ENCODE data around the gene TTBK2. TPM values are rescaled to one million over a fixed set of nuclear protein-coding genes. Genes with fewer than 3 reads are reported as not detected.

TTBK2 gene
- total and polyA plus RNA-seq, 10 of the 15 experiments (the other 5 are each of a cell fraction or from before 2014, with no cell fraction given) = 0.66 to 9.1 (median 3.7) TPM

DNA sequence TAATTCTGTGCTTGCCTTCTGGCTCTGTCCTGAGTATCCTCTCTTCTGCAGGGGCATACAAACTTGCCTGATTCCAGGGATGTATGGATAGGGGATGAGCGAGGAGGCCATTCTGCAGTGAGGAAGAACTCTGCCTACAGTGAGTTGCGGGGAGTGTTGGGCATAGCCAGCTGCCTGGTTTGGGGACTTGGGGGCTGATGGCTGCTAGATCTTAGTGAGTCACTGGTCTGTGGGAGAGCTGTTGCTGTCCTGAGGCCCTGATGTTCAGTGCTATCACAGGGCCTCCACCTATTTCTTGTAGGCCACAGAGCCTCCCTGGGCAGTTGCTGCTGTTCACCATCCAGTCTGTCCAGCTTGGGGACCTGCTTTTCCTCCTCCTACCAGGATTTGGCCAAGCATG is 204.0 kb downstream of the TTBK2 start:
- Histone ChIP-seq H3K4me1 (ENCODE audit: control insufficient read depth, insufficient read depth, low read length) (no peaks in the 10 kb centered on the region), H3K27me3 (replicated peaks in 1 of 2; ENCODE audit: control insufficient read depth in 2 of 2, insufficient read depth in 2 of 2, low read length in 1 of 2) (no peaks in the 10 kb centered on the region), H3K27ac (ENCODE audit: control insufficient read depth, insufficient read depth) (no peak overlapping the region), H3K9ac (ENCODE audit: control insufficient read depth, insufficient read depth, low read length) (no peak overlapping the region), H3K4me2 (ENCODE audit: control insufficient read depth, insufficient read depth) (no peak overlapping the region), H3K9me3 (replicated peaks; ENCODE audit: control insufficient read depth, insufficient read depth, low read length) (no peaks in the 10 kb centered on the region), H3K4me3 (no peak overlapping the region), H3K79me2 (ENCODE audit: control insufficient read depth, insufficient read depth, low read length) (no peaks in the 10 kb centered on the region), H3K36me3 (ENCODE audit: control insufficient read depth in 2 of 2, insufficient read depth in 2 of 2, low read length in 1 of 2) (peaks cover 0 to 10% of the 10 kb centered on the region in 2 experiments; a peak in 3 of 4 replicates), H2AFZ (ENCODE audit: control insufficient read depth, low read depth, low read length) (no peak overlapping the region), H4K20me1 (ENCODE audit: control insufficient read depth, insufficient read depth) (no peaks in the 10 kb centered on the region)
- no peak for ATAC-seq
- BruUV-seq (replicated peaks) = no TSS peak
- no peak for FAIRE-seq
- ChIA-PET SMC1A (ENCODE audit: uncharacterized antibody, unreplicated experiment) (interaction anchor here (0.9 kb wide), 1 partner anchor 210 kb away, joined by 3 read pairs; no protein-coding TSS in a partner anchor), POLR2A (interaction anchor here (1.0 kb wide), 1 partner anchor 21 kb away, joined by 3 read pairs; no protein-coding TSS in a partner anchor), CTCF (interaction anchor here (0.9 to 1.4 kb wide), 5 partner anchors 10 to 209 kb away, joined by 3 to 7 read pairs (median 4); no protein-coding TSS in a partner anchor), RAD21 (ENCODE audit: unreplicated experiment) (interaction anchor here (0.7 kb wide), 1 partner anchor 210 kb away, joined by 3 read pairs; no protein-coding TSS in a partner anchor)
- TF ChIP-seq SMARCA5 (IDR thresholded peaks at IDR 0.05) (no peak), PAX5 (IDR thresholded peaks at IDR 0.05; ENCODE audit: borderline replicate concordance, low read depth, low read length) (no peak), NR2C1 (IDR thresholded peaks at IDR 0.05) (no peak), IRF4 (IDR thresholded peaks at IDR 0.05; ENCODE audit: low read depth, low read length) (no peak)
- TF ChIP-seq, protein P1, sequence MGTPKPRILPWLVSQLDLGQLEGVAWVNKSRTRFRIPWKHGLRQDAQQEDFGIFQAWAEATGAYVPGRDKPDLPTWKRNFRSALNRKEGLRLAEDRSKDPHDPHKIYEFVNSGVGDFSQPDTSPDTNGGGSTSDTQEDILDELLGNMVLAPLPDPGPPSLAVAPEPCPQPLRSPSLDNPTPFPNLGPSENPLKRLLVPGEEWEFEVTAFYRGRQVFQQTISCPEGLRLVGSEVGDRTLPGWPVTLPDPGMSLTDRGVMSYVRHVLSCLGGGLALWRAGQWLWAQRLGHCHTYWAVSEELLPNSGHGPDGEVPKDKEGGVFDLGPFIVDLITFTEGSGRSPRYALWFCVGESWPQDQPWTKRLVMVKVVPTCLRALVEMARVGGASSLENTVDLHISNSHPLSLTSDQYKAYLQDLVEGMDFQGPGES (IDR thresholded peaks at IDR 0.05) = no peak
- TF ChIP-seq, protein P2, sequence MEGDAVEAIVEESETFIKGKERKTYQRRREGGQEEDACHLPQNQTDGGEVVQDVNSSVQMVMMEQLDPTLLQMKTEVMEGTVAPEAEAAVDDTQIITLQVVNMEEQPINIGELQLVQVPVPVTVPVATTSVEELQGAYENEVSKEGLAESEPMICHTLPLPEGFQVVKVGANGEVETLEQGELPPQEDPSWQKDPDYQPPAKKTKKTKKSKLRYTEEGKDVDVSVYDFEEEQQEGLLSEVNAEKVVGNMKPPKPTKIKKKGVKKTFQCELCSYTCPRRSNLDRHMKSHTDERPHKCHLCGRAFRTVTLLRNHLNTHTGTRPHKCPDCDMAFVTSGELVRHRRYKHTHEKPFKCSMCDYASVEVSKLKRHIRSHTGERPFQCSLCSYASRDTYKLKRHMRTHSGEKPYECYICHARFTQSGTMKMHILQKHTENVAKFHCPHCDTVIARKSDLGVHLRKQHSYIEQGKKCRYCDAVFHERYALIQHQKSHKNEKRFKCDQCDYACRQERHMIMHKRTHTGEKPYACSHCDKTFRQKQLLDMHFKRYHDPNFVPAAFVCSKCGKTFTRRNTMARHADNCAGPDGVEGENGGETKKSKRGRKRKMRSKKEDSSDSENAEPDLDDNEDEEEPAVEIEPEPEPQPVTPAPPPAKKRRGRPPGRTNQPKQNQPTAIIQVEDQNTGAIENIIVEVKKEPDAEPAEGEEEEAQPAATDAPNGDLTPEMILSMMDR (IDR thresholded peaks at IDR 0.05 in 2 of 3, conservative IDR thresholded peaks at IDR 0.05 in 1 of 3; ENCODE audit: control insufficient read depth in 2 of 3, extremely low read depth in 1 of 3, insufficient read depth in 1 of 3, low read depth in 3 of 3, low read length in 3 of 3) = no peak
- TF ChIP-seq, protein P3, sequence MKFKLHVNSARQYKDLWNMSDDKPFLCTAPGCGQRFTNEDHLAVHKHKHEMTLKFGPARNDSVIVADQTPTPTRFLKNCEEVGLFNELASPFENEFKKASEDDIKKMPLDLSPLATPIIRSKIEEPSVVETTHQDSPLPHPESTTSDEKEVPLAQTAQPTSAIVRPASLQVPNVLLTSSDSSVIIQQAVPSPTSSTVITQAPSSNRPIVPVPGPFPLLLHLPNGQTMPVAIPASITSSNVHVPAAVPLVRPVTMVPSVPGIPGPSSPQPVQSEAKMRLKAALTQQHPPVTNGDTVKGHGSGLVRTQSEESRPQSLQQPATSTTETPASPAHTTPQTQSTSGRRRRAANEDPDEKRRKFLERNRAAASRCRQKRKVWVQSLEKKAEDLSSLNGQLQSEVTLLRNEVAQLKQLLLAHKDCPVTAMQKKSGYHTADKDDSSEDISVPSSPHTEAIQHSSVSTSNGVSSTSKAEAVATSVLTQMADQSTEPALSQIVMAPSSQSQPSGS (IDR thresholded peaks at IDR 0.05; ENCODE audit: low read length) = no peak
- DNase-seq (ENCODE audit: low read depth, low spot score) = no peak
- WGBS (ENCODE audit: insufficient coverage, insufficient replicate concordance, low lambda C conversion rate, missing lambda C conversion rate) = 94% methylated on average over 2 of the region's 2 CpGs
- intact Hi-C loops (cut with micrococcal nuclease; ENCODE audit: unreplicated experiment) = no loop called here
- in situ Hi-C loops (cut with MboI) = no loop called here
